HepG2 (cell line): ENCODE measurements around the gene SLC9A1. TPM values are rescaled to one million over a fixed set of nuclear protein-coding genes. Genes with fewer than 3 reads are reported as not detected.

ENCODE experiments used
- ATAC-seq: fragments of 200-7000 bp; cut with Tn5 transposase; 3 replicates; pipeline ENCODE4 v1.9.1; 2020; ENCODE audit warnings: mild to moderate bottlenecking, moderate library complexity
- BruUV-seq: library from RNA; stranded (reverse); fragments of 400-500 nt; replicated peaks from 2 replicates; lab custom pipeline; 2021; lab: Mats Ljungman, UMichigan
- CTCF ChIA-PET: fragments of 300-600 bp; formaldehyde crosslinking; extraction: SDS; loops from one replicate; lab custom pipeline; 2021; ENCODE audit warnings: low total read pairs, inconsistent platforms, low intra/inter-chr PET ratio; lab: Yijun Ruan, JAX
- POLR2A ChIA-PET: fragments of 350-600 bp; sonication (Branson Sonifier 250); formaldehyde crosslinking; loops from one replicate; lab custom pipeline; 2020; ENCODE audit warnings: antibody characterized with exemption, inconsistent platforms; lab: Yijun Ruan, JAX
- DNase-seq: peaks from one replicate; pipeline ENCODE4 v3.0.0-alpha.2; 2015; ENCODE audit warnings: low spot score
- FAIRE-seq: peaks from 3 replicates; lab custom pipeline; 2011; peaks lifted over from hg19 to GRCh38; lab: Jason Lieb, UNC
- H2AFZ ChIP-seq: one replicate; pipeline ENCODE4 v1.6.1; 2011; ENCODE audit warnings: low read length, inconsistent platforms
- H3K27ac ChIP-seq: fragments of 300-600 bp; 3 replicates; pipeline ENCODE4 v1.8.0; 2011; ENCODE audit warnings: mixed run types, mild to moderate bottlenecking, mixed read lengths, low read length, inconsistent platforms; ENCODE audit not compliant: insufficient read depth; ENCODE audit errors: extremely low read length
- H3K27me3 ChIP-seq, 2 experiments: fragments of 200-600 bp in 1 of 2; 2 replicates in 1 of 2; 3 replicates in 1 of 2; pipeline versions ENCODE4 v1.6.0 to v1.8.0; 2011; ENCODE audit warnings: low read length in 2 of 2, mild to moderate bottlenecking in 2 of 2, moderate library complexity in 2 of 2, inconsistent platforms in 1 of 2; ENCODE audit not compliant: insufficient read depth in 2 of 2, control insufficient read depth in 1 of 2
- H3K36me3 ChIP-seq, 2 experiments: fragments of 200-600 bp in 1 of 2; replicated peaks in 1 of 2; 2 replicates in 1 of 2; 3 replicates in 1 of 2; pipeline versions ENCODE4 v1.5.1 to v1.8.0; 2011; ENCODE audit warnings: low read length in 2 of 2, inconsistent platforms in 1 of 2; ENCODE audit not compliant: insufficient read depth in 2 of 2, control insufficient read depth in 1 of 2
- H3K4me1 ChIP-seq: 2 replicates; pipeline ENCODE4 v1.5.1; 2012; ENCODE audit warnings: low read length, inconsistent platforms; ENCODE audit not compliant: insufficient read depth
- H3K4me2 ChIP-seq: 2 replicates; pipeline ENCODE4 v1.6.0; 2011; ENCODE audit warnings: low read depth, low read length, inconsistent platforms
- H3K4me3 ChIP-seq, 3 experiments: fragments of 200-600 bp in 1 of 3; sonication (generic), shearing (Covaris generic) in 1 of 3; replicated peaks in 1 of 3; 2 replicates each; pipeline ENCODE4 v1.5.1; 2011 to 2016; ENCODE audit warnings: low read length in 3 of 3, inconsistent platforms in 2 of 3, low read depth in 2 of 3, mild to moderate bottlenecking in 2 of 3, control low read depth in 1 of 3, mixed read lengths in 1 of 3; ENCODE audit not compliant: insufficient read depth in 1 of 3
- H3K79me2 ChIP-seq: one replicate; pipeline ENCODE4 v1.6.1; 2011; ENCODE audit warnings: low read length, inconsistent platforms; ENCODE audit not compliant: insufficient read depth
- H3K9ac ChIP-seq: 2 replicates; pipeline ENCODE4 v1.6.0; 2011; ENCODE audit warnings: mild to moderate bottlenecking, low read depth, low read length, inconsistent platforms; ENCODE audit not compliant: insufficient read depth
- H3K9me3 ChIP-seq: 2 replicates; pipeline ENCODE4 v1.5.1; 2012; ENCODE audit warnings: mild to moderate bottlenecking, low read length
- H4K20me1 ChIP-seq: 2 replicates; pipeline ENCODE4 v1.6.0; 2011; ENCODE audit warnings: inconsistent platforms, mild to moderate bottlenecking, low read length, moderate library complexity; ENCODE audit not compliant: insufficient read depth
- ATF1 ChIP-seq: IDR thresholded peaks from 2 replicates; pipeline ENCODE4 v1.6.1; 2016; ENCODE audit warnings: mild to moderate bottlenecking, control low read depth
- FOXK2 ChIP-seq: fragments of 450-650 bp; IDR thresholded peaks from 2 replicates; pipeline ENCODE4 v1.6.1; 2016
- NFKB2 ChIP-seq: sonication (generic); formaldehyde crosslinking; IDR thresholded peaks from 2 replicates; pipeline ENCODE4 v1.4.0; 2020; ENCODE audit warnings: missing genetic modification reagents, borderline replicate concordance
- NR1H2 ChIP-seq: sonication (generic); formaldehyde crosslinking; IDR thresholded peaks from 2 replicates; pipeline ENCODE4 v1.8.1; 2022; ENCODE audit warnings: low read depth, missing genetic modification reagents, borderline replicate concordance
- PRDM15 ChIP-seq: sonication (generic); formaldehyde crosslinking; IDR thresholded peaks from 2 replicates; pipeline ENCODE4 v1.4.0; 2020; ENCODE audit warnings: missing genetic modification reagents
- RBAK ChIP-seq: sonication (generic); formaldehyde crosslinking; IDR thresholded peaks from 2 replicates; pipeline ENCODE4 v1.5.1; 2020; ENCODE audit warnings: mild to moderate bottlenecking, missing genetic modification reagents
- RBM22 ChIP-seq: fragments of 200-400 bp; formaldehyde crosslinking; optimal IDR thresholded peaks from 2 replicates; pipeline ENCODE3; 2017; ENCODE audit warnings: mild to moderate bottlenecking, low read length, moderate library complexity
- SALL1 ChIP-seq: sonication (generic); formaldehyde crosslinking; IDR thresholded peaks from 2 replicates; pipeline ENCODE4 v1.8.0; 2022; ENCODE audit warnings: mild to moderate bottlenecking, missing genetic modification reagents
- ZKSCAN8 ChIP-seq: IDR thresholded peaks from 2 replicates; pipeline ENCODE4 v1.6.1; 2016; ENCODE audit warnings: borderline replicate concordance, missing genetic modification reagents, missing compliant biosample characterization
- ZNF407 ChIP-seq: sonication (generic); formaldehyde crosslinking; IDR thresholded peaks from one replicate; pipeline ENCODE4 v1.5.1; 2020; ENCODE audit warnings: mild to moderate bottlenecking, missing genetic modification reagents; ENCODE audit errors: not compliant biosample characterization
- ZNF577 ChIP-seq: sonication (generic); formaldehyde crosslinking; IDR thresholded peaks from 2 replicates; pipeline ENCODE4 v1.4.0; 2020; ENCODE audit warnings: mild to moderate bottlenecking, low read depth, missing genetic modification reagents, borderline replicate concordance
- WGBS: methylation state at CpG from one replicate; pipeline ENCODE4 v1.1.6; 2017; ENCODE audit warnings: low lambda C conversion rate; 5-methylcytosine and 5-hydroxymethylcytosine counted together
- in situ Hi-C: cut with HindIII; loops from 2 replicates; pipeline ENCODE4 v1.10.0; 2017; ENCODE audit warnings: low pct_unique_long_range_greater_than_20kb; ENCODE audit not compliant: extremely low pct_ligation_motif_present
- intact Hi-C: fragments of 100-400 bp; cut with micrococcal nuclease; formaldehyde crosslinking; loops from one replicate; pipeline ENCODE4 v1.10.0; 2022; ENCODE audit not compliant: unreplicated experiment
- polyA plus RNA-seq, 8 experiments: library from polyadenylated mRNA; depleted of rRNA in 3 of 8; stranded (reverse) in 7 of 8; unstranded in 1 of 8; fragments of >200 nt; fragmentation: Illumina TruSeq in 4 of 8; extraction: Trizol in 4 of 8; gene quantifications; 2 replicates each; pipeline versions ENCODE4 v1.2.1 to v1.2.3, GENCODE V29; 2011 to 2016; ENCODE audit warnings: low read depth in 4 of 8, missing spikeins in 1 of 8, mixed read lengths in 1 of 8; ENCODE audit not compliant: insufficient read depth in 1 of 8
- total RNA-seq, 5 experiments: library from RNA; depleted of rRNA; stranded (reverse); fragments of >200 nt; fragmentation: Illumina TruSeq; extraction: Trizol; gene quantifications; 2 replicates each; pipeline ENCODE4 v1.2.3, GENCODE V29; 2016; ENCODE audit warnings: low read depth in 1 of 5

Gene SLC9A1
- total and polyA plus RNA-seq, 2 of the 13 experiments (the other 11 are each of a cell fraction or from before 2014, with no cell fraction given): 1.4 to 2.9 TPM

GRCh38 chr1:27135541-27136235, 19.2 kb downstream of the SLC9A1 start (continued):
- no peak for TF ChIP-seq RBAK (CRISPR knock-in tag)

- H2AFZ ChIP-seq: no peak overlapping the region
- no peak overlapping the region for H3K9ac ChIP-seq
- H3K27ac ChIP-seq: no peak overlapping the region
- no peaks in the 10 kb centered on the region for H3K36me3 ChIP-seq
- BruUV-seq: no TSS peak
- intact Hi-C loops (no loop called here), in situ Hi-C loops (no loop called here)
- H3K4me3 ChIP-seq: no peak overlapping the region
- H4K20me1 ChIP-seq: no peaks in the 10 kb centered on the region
- no peaks in the 10 kb centered on the region for H3K27me3 ChIP-seq
- H3K4me2 ChIP-seq: no peak overlapping the region
- FAIRE-seq (no peak), ATAC-seq (no peak), DNase-seq (no peak)
- H3K9me3 ChIP-seq: no peaks in the 10 kb centered on the region
- ChIA-PET CTCF (no interaction called here), POLR2A (no interaction called here)
- H3K79me2 ChIP-seq: no peaks in the 10 kb centered on the region
- peaks cover 26% of the 10 kb centered on the region for H3K4me1 ChIP-seq
- WGBS: 91% methylated on average over 5 of the region's 6 CpGs
- no peak for TF ChIP-seq ZKSCAN8 (CRISPR knock-in tag)
- TF ChIP-seq ZNF407 (CRISPR knock-in tag): no peak
- no peak for TF ChIP-seq ZNF577 (CRISPR knock-in tag)
- TF ChIP-seq PRDM15: no peak
- no peak for TF ChIP-seq FOXK2
- TF ChIP-seq RBM22: no peak
- TF ChIP-seq SALL1 (CRISPR knock-in tag): no peak
- TF ChIP-seq NR1H2 (CRISPR knock-in tag): no peak
- no peak for TF ChIP-seq NFKB2
- TF ChIP-seq ATF1 (CRISPR knock-in tag): no peak
These were observed 20.9 kb downstream of the SLC9A1 start for GRCh38 chr1:27133991-27134390.
